ENCODE data around the gene SPI1.

The SPI1 gene

GRCh38 chr11:47390422-47390760 is 12.0 kb upstream of the SPI1 start:
- in situ Hi-C loops (cut with HindIII; ENCODE audit: low sequenced_read_pairs): loop anchor here (10.0 kb wide), 2 partner anchors 54 to 96 kb away; partner anchors contain the start of gene RAPSN

GRCh38 chr11:47389577-47390421 is 11.5 kb upstream of the SPI1 start:
- in situ Hi-C loops (cut with HindIII; ENCODE audit: low sequenced_read_pairs): loop anchor here (10.0 kb wide), 2 partner anchors 55 to 95 kb away; partner anchors contain the start of gene RAPSN

- in situ Hi-C loops (cut with HindIII; ENCODE audit: low sequenced_read_pairs): no loop called here
Measured at GRCh38 chr11:47388697-47389576, 10.6 kb upstream of the SPI1 start.

DNA sequence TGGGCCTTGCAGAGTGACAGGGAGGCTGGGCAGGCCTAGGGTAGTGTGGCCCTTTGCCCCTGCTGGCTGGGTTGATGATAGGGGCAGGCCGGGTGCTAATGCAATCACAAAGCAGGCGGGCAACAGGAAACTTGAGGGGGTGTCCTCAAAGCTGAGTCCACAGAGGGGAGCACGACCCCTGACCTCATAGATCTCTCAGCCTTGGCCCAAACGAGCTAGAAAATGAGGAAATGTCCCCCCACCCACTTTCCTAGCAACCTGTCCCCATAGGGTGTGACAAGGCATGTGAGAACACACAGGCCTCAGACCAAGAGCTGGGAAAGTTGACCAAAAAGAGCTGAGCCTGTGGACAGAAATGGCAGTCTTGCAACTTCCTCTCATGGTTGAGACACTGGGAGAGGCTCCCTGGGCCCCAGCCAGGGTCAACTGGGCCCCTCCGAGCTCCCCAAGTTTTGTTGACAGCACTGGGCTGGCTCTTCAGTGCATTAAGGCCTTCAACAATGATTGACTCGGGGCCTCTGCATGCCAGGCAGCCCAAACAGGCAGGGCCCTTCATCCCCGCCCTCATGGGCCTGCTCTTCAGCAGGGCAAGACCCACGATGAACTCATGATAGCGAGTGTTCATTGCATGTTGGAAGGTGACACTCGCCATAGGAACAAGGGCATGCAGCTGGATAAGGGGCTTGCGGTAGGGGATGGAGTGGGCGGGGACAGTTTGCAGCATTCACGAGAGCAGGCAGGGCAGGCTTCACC is 9.8 kb upstream of the SPI1 start:
- in situ Hi-C loops (cut with HindIII; ENCODE audit: low sequenced_read_pairs): no loop called here

DNA sequence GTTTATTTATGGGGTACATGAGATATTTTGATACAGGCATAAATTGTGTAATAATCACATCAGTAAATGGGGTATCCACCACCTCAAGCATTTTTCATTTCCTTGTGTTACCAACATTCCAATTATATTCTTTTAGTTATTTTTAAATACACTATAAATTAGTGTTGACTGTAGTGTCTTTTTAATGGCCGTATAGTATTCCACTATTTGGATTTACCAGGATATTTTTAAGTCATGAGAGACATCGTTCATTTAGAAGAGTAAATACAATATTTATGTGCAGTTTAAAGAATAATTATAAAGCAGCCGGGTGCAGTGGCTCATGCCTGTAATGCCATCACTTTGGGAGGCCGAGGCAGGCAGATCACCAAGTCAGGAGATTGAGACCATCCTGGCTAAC is 6.2 kb upstream of the SPI1 start:
- in situ Hi-C loops (cut with HindIII; ENCODE audit: low sequenced_read_pairs): no loop called here

GRCh38 chr11:47383071-47383470 is 4.7 kb upstream of the SPI1 start:
- in situ Hi-C loops (cut with HindIII; ENCODE audit: low sequenced_read_pairs): no loop called here

- in situ Hi-C loops (cut with HindIII; ENCODE audit: low sequenced_read_pairs): no loop called here
Measured at GRCh38 chr11:47380078-47380477, 1.7 kb upstream of the SPI1 start.

GRCh38 chr11:47379317-47379716 is 970 bp upstream of the SPI1 start:
- in situ Hi-C loops (cut with HindIII; ENCODE audit: low sequenced_read_pairs): no loop called here

GRCh38 chr11:47378836-47379170 is 456 bp upstream of the SPI1 start:
- in situ Hi-C loops (cut with HindIII; ENCODE audit: low sequenced_read_pairs): no loop called here

DNA sequence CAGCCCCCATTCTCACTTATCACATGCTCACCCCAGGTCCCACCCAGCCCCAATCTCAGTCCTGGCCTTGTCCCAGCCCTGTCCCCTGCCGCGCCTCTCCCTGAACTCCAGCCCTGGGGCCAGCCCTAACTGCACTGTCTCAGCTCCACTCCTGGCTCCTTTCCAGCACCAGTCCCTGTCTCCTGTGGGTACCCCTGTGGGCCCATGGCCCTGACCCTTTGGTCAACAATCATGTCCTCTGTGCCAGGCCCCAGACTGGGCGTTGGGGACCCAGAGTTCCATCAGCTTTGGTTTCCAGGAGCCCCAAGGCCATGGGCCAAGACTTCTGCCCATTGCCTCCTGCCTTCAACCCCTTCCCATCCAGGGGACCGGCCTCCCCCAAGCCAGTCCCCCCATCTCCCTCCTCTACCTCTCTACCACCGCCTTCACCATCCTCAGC is 757 bp downstream of the SPI1 start:
- in situ Hi-C loops (cut with HindIII; ENCODE audit: low sequenced_read_pairs): no loop called here

DNA sequence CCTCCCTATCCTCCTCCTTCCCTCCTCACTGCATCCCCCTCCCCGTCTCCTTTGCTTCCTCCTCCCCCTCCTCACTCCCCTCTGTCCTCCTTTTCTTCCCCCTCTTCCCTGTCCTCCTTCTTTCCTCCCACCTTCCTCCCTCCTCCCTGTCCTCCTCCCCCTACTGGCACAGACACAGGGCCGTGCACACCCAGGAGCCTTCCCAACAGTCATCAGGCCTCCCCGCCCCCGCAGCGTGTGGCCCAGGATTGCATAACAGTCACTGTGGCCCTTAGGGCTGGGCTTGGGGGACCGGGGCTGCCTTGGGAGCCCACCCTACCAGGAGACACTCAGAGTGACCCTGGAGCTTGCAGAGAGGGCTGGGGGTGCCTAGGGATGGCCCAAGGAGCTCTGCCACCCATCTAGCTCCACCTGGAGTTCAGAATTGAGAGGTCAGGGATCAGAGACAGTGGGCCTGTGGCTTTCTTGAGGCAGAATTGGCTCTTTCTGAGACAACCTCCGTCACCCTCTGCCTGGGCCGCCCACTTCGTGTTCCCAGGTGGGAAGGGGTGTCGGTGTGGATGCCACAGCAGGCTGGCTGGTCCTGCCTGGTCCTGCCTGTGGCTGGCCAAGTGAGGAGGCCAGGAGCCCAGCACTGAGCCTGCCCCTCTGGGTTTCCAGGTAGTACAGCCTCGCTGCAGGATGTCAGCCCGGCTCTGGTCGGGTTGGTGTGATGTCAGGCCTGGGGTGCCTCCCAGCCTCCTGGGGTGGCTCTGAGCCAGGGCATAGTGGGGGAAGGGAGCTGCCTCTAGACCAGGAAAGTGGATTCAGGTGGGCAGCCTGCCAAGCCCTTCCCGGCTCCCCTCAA is 1.6 kb downstream of the SPI1 start:
- in situ Hi-C loops (cut with HindIII; ENCODE audit: low sequenced_read_pairs): no loop called here

GRCh38 chr11:47376107-47376524 is 2.2 kb downstream of the SPI1 start:
- in situ Hi-C loops (cut with HindIII; ENCODE audit: low sequenced_read_pairs): no loop called here

DNA sequence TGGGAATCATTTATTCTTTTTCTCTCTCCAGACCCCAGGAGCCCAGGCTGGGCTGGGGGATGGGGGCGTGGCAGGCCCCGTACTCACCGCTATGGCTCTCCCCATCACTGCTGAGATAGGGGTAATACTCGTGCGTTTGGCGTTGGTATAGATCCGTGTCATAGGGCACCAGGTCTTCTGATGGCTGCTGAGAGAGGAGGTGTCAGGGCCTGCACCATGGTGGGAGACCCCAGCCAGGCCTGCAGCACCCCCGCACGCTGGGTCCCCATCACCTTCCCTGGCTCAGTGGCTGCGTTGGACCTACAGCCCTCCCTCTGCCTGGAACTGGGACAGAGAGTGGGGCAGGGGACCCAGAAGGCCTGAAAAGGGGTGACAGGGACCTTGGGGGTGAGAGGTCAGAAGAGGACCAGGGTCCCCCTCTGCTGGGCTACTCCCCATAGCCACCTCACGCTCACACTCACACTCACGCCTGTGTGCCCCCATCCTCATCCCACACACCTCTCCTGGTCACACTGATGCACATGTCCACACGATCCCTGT is 2.7 kb downstream of the SPI1 start:
- in situ Hi-C loops (cut with HindIII; ENCODE audit: low sequenced_read_pairs): no loop called here

DNA sequence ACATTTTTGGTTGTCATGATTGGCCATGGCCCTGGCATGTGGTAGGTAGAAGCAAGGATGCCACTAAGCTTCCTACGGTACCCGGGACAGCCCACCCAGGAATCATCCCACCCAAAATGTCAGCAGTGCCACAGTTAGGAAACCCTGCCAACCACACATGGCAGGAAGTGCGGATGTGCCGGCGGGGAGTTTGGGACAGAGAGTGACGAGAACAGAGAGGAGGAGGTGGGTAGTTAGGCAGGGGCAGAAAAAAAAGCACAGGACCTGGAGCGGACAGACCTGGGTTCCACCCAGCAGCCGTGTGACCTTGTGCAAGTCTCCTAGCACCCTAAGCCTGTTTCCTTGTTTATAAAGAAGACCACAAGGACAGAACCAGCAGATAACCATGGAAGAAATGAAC is 3.3 kb downstream of the SPI1 start:
- in situ Hi-C loops (cut with HindIII; ENCODE audit: low sequenced_read_pairs): no loop called here

GRCh38 chr11:47374720-47375019 is 3.7 kb downstream of the SPI1 start:
- in situ Hi-C loops (cut with HindIII; ENCODE audit: low sequenced_read_pairs): no loop called here

- in situ Hi-C loops (cut with HindIII; ENCODE audit: low sequenced_read_pairs): no loop called here
Measured at GRCh38 chr11:47373876-47374719, 4.2 kb downstream of the SPI1 start.

GRCh38 chr11:47372422-47372821 is 5.9 kb downstream of the SPI1 start:
- in situ Hi-C loops (cut with HindIII; ENCODE audit: low sequenced_read_pairs): no loop called here

GRCh38 chr11:47369676-47370075 is 8.7 kb downstream of the SPI1 start:
- in situ Hi-C loops (cut with HindIII; ENCODE audit: low sequenced_read_pairs): no loop called here

- in situ Hi-C loops (cut with HindIII; ENCODE audit: low sequenced_read_pairs): no loop called here
Measured at GRCh38 chr11:47366020-47366490, 12.3 kb downstream of the SPI1 start.
